HL-60 (cell line): ENCODE data around the gene SHB.

Source experiments
- CTCF ChIP-seq: IDR thresholded peaks from one replicate; pipeline ENCODE4 v1.5.1; 2011; ENCODE audit warnings: low read length, control low read depth, inconsistent platforms; ENCODE audit not compliant: insufficient read depth
- POLR2AphosphoS5 ChIP-seq: IDR thresholded peaks from 2 replicates; pipeline ENCODE4 v1.6.1; 2012; ENCODE audit warnings: low read depth
- TF ChIP-seq, protein P1 (sequence below): IDR thresholded peaks from 2 replicates; pipeline ENCODE4 v1.6.1; 2012; ENCODE audit warnings: low read depth; ENCODE audit not compliant: insufficient replicate concordance

GRCh38 chr9:38031594-38031993, 37.4 kb downstream of the SHB start:
- TF ChIP-seq CTCF (no peak), POLR2AphosphoS5 (no peak)
- TF ChIP-seq, protein P1, sequence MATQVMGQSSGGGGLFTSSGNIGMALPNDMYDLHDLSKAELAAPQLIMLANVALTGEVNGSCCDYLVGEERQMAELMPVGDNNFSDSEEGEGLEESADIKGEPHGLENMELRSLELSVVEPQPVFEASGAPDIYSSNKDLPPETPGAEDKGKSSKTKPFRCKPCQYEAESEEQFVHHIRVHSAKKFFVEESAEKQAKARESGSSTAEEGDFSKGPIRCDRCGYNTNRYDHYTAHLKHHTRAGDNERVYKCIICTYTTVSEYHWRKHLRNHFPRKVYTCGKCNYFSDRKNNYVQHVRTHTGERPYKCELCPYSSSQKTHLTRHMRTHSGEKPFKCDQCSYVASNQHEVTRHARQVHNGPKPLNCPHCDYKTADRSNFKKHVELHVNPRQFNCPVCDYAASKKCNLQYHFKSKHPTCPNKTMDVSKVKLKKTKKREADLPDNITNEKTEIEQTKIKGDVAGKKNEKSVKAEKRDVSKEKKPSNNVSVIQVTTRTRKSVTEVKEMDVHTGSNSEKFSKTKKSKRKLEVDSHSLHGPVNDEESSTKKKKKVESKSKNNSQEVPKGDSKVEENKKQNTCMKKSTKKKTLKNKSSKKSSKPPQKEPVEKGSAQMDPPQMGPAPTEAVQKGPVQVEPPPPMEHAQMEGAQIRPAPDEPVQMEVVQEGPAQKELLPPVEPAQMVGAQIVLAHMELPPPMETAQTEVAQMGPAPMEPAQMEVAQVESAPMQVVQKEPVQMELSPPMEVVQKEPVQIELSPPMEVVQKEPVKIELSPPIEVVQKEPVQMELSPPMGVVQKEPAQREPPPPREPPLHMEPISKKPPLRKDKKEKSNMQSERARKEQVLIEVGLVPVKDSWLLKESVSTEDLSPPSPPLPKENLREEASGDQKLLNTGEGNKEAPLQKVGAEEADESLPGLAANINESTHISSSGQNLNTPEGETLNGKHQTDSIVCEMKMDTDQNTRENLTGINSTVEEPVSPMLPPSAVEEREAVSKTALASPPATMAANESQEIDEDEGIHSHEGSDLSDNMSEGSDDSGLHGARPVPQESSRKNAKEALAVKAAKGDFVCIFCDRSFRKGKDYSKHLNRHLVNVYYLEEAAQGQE: no peak
